Measurements from ENCODE around the gene ENGASE.
"Not testable (repeated sequence)": the region's sequence is repeated elsewhere in the genome, so short reads cannot be mapped to it uniquely, and the experiment has no call there.

The ENGASE gene

GRCh38 chr17:79053251-79053925 lies 21.2 kb upstream of the ENGASE start:
- DNase-seq: no peak

- no peak for DNase-seq
These were observed 20.2 kb upstream of the ENGASE start for GRCh38 chr17:79054200-79054960.

DNA sequence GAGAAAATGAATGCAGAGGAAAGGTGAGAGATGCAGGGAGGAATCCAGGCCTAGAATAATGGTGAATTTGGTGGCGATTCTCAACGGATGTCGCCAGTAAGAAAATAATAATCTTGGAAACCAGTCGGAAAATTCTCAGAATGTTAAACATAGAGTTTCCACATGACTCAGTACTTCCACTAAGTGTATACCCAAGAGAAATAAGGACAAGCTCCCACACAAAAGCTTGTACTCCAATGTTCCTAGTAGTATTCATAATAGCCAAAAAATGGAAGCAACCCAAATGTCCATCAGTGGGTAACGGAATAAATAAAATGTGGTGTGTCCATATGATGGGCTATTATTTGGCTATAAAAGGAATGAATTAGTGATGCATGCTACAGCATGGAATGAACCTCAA lies 19.4 kb upstream of the ENGASE start:
- no peak for DNase-seq

- DNase-seq: no peak
These were observed 16.8 kb upstream of the ENGASE start for GRCh38 chr17:79057737-79058385.

DNA sequence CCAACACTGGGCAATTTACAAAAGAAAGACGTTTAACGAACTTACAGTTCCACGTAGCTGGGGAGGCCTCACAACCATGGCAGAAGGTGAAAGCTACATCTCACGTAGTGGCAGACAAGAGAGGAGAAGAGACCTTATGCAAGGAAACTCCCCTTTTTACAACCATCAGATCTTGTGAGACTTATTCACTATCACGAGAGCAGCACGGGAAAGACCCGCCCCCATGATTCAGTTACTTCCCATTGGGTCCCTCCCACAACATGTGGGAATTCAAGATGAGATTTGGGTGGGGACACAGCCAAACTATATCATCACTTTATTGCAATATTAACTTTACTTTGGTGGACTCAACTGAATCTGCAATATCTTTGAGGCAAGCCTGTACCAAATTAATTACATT lies 11.9 kb upstream of the ENGASE start:
- no peak for DNase-seq

DNA sequence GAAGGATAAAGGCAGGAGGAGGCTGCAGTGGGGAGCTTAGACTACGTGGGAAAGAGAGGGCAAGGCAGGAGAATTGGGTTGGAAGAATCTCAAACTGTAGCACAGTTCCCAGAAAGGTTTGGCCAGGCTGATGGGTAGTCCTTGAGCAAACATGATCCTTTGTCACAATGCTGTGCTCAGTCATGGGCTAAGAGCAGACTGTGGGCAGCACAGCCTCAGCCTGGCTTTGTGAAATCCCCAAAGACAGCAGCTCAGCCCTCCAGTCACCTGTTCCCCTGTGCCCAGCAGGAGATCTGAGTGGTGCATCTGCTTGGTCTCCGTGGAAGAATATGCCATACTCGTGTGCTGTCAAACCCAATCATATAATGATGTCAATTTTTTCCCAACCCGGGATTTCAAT lies 10.6 kb upstream of the ENGASE start:
- DNase-seq: no peak

GRCh38 chr17:79065105-79065670 lies 9.4 kb upstream of the ENGASE start:
- peak; percentile 51 for DNase-seq

GRCh38 chr17:79066963-79067362 lies 7.7 kb upstream of the ENGASE start:
- no peak for DNase-seq

DNA sequence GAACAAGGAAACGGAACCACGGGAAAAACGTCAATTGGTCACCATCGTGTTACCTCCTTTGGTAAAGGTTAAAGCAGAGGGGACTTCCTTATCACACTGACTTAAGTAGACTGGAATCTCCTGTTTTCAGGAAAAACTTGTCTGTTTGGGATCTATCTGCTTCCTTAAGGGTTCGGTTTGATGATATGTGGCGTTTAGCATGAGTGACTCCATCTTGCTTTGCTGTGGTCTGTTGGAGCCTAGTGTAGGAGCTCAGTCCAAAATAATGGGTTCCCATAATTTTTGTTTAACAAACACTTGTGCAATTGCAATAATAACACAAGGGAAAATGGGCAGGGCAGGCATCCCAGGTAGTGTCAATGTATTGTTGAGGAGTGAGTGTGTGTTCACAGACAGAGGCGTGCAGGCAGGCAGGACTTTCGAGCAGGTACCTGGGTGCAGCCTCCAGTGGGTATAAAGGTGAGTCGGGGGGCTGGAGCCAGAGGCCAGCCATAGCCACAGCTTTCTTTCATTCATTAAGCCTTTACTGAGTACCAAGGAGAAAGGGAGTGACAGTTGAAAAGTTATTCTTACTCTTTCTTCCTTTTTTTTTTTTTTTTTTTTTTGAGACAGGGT lies 4.3 kb upstream of the ENGASE start:
- DNase-seq: no peak

DNA sequence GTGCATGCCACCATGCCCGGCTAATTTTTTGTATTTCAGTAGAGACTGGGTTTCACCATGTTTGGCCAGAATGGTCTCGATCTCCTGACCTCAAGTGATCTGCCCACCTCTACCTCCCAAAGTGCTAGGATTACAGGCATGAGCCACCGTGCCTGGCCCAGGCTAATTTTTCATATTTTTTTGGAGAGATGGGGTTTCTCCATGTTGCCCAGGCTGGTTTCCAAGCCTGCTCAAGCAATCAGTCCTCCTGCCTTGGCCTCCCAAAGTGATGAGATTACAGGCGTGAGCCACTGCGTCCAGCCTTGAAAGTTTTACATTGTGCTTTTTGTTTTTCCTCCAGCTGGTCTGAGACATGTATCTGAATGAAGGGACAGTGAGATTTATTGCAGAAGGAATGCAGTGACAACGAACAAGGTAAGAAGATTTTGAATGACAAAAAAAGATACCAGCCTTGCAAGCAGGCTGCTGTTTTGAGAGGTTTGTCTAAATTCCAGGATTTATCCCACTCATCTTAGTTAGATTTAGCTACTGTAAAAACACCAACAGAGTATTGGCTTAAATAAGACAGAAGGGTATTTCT lies 3.4 kb upstream of the ENGASE start:
- DNase-seq: no peak

GRCh38 chr17:79072544-79072943 lies 2.1 kb upstream of the ENGASE start:
- no peak for DNase-seq

DNA sequence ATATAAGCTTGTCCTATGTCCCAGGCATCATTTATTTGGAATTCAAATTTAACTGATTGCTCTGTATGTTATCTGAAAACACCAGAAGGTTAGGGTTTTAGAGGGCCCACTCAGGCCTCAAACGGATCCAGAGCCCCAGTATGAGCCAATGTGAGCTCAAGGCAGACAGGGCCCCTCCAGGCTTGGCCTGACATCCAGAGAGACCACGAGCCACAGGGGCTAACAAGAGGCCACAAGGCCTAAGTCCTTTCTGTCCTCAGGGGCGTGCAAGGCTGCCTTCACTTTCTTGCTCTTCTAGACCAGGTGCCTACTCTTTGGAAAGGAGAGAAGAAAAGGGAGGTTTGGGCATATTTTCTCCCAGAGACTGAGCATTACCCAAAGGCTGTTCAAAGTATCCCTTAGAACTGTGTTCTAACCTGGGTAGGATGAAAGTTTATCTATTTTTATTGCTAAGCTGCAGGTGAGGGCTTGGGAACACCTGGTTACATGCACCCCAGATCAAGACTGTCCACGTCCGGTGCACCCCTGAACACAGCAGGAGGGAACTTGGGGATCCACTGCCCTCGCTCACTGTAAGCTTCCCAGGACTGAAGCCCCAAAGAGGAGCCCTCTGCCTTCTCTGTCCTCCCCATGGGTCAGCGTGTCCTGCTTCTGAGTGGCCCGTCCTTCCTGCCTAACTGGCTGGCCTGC lies 1.5 kb upstream of the ENGASE start:
- DNase-seq: no peak

- DNase-seq: no peak
These were observed 927 bp upstream of the ENGASE start for GRCh38 chr17:79073706-79074088.

DNA sequence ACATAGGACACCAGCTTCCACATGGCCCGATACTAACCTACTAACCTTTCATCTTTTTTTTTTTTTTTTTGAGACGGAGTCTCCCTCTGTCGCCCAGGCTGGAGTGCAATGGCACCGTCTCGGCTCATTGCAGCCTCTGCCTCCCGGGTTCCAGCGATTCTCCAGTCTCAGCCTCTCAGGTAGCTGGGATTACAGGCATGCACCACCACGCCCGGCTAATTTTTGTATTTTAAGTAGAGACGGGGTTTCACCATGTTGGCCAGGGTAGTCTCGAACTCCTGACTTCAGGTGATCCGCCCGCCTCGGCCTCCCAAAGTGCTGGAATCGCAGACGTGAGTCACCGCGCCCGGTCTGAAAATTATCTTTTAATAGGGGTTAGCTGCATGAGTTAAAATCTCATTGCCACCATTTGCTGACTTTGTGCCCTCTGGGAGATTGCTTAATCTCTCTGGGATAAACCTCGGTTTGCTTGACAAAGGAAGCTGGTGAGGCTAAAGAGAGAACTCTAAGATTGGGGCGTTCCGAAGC lies 439 bp upstream of the ENGASE start:
- not testable (repeated sequence) for DNase-seq

DNA sequence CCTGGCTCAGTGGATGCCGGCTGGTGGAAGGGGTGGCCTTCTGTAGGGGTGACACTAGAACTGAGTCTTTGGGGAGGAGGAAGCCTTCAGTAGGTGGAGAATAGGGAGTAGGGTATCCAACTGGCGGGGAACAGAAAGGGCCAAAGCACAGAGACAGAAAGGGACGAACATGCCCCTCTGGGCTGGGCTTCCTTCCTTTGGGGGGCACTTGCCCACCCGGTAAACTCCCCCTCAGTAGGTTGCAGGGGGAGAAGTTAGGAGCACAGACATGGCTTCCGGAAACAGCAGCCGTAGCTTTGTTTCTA lies 774 bp downstream of the ENGASE start:
- no peak for DNase-seq

- DNase-seq: no peak
These were observed 1.3 kb downstream of the ENGASE start for GRCh38 chr17:79075861-79076406.

- DNase-seq: no peak
These were observed 3.0 kb downstream of the ENGASE start for GRCh38 chr17:79077587-79077986.

GRCh38 chr17:79078476-79079190 lies 4.0 kb downstream of the ENGASE start:
- no peak for DNase-seq

DNA sequence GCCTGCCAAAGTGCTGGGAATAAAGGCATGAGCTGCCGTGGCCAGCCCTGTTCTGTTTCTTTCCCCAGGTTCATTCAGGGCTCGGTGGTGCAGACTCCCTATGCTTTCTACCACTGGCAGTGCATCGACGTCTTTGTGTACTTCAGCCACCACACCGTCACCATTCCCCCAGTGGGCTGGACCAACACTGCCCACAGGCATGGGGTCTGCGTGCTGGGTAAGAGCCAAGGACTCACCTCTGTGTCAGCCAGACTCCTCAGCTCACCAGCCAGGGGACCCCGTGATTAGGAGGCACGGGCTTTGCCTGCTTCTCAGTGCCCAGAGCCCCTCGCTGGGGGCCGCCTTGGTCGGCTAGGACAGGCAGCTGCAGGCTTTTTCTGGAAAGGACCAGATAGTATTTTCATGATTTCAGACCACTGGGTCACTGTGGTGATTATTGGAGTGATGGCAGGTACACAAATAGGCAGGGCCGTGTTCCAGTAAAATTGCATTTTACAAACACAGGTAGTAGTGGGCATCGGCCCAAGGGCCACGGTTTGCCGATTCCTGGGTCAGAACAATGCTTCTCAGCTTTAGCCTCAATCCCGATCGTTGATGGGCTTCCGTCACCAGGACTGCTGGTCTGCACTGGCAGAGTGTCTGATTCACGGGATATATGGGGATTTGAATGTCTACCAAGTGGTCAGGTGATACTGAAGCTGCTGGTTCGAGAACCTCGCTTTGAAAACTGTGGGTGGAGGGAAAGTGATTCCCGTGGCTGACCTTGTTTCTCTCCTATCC lies 5.0 kb downstream of the ENGASE start:
- no peak for DNase-seq

- no peak for DNase-seq
These were observed 5.7 kb downstream of the ENGASE start for GRCh38 chr17:79080349-79080748.

All from stimulated activated CD4-positive, alpha-beta T cell treated with anti-CD3 and anti-CD28 coated beads, Interleukin-4, amount 100 ng/mL, for 1 hour (primary cell).